ENCODE measurements around the gene MTRF1.

- no peak for TF ChIP-seq CTCF (IDR thresholded peaks at IDR 0.05)
- no peak for TF ChIP-seq NFE2L2 (conservative IDR thresholded peaks at IDR 0.05; ENCODE audit: low read length)
- TF ChIP-seq BHLHE40 (IDR thresholded peaks at IDR 0.05; ENCODE audit: low read depth, low read length), result no peak
- no peak for TF ChIP-seq JUNB (IDR thresholded peaks at IDR 0.05)
- TF ChIP-seq POLR2A (IDR thresholded peaks at IDR 0.05; ENCODE audit: low read length), result no peak
- TF ChIP-seq RCOR1 (IDR thresholded peaks at IDR 0.05; ENCODE audit: low read depth, low read length), result no peak
- TF ChIP-seq CHD4 (IDR thresholded peaks at IDR 0.05; ENCODE audit: borderline replicate concordance), result no peak
- TF ChIP-seq MAZ (IDR thresholded peaks at IDR 0.05; ENCODE audit: borderline replicate concordance, low read depth, low read length), result no peak
- no peak for TF ChIP-seq HMGXB4 (CRISPR knock-in tag; IDR thresholded peaks at IDR 0.05; ENCODE audit: borderline replicate concordance)
- TF ChIP-seq FOSB (CRISPR knock-in tag; IDR thresholded peaks at IDR 0.05), result no peak
These were observed 32.6 kb upstream of the MTRF1 start for GRCh38 chr13:41295973-41296372.
